ENCODE results near the gene CIT.
A peak's percentile ranks its signal among the peaks of the same experiment; 100 is the strongest.
"Not testable (repeated sequence)": the region's sequence is repeated elsewhere in the genome, so short reads cannot be mapped to it uniquely, and the experiment has no call there.

CIT gene

DNA sequence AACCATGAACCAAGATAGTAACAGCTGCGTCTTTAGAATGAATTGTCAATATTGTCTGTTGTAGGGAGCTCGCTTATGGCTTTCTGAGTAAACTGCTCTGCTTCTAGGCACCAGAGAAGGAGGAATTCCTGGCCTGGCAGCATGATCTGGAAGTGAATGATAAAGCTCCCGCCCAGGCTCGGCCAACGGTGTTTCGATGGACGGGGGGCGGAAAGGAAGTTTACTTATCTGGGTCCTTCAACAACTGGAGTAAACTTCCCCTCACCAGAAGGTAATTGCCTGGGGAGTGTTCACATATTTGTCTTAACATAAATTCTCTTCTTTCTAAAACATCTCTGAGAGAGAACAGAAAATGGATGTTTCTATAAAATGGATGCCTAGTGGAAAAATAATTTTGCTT, 204.9 kb downstream of the CIT start:
- DNase-seq = no peak

DNA sequence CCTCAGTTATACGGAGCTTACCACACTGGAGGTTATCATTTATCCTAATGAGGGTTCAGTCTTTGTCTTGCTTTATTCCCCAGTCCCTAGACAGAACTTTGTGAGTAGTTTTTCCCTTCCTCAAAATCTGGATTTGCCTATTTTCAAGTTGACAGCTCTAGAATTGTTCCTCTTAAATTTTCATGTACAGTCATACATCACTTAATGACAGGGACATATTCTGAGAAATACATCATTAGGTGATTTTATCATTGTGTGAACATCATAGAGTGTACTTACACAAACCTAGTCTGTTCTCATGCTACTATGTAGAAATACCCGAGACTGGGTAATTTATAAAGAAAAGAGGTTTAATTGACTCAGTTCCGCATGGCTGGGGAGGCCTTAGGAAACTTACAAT, 206.1 kb downstream of the CIT start:
- DNase-seq = no peak

DNA sequence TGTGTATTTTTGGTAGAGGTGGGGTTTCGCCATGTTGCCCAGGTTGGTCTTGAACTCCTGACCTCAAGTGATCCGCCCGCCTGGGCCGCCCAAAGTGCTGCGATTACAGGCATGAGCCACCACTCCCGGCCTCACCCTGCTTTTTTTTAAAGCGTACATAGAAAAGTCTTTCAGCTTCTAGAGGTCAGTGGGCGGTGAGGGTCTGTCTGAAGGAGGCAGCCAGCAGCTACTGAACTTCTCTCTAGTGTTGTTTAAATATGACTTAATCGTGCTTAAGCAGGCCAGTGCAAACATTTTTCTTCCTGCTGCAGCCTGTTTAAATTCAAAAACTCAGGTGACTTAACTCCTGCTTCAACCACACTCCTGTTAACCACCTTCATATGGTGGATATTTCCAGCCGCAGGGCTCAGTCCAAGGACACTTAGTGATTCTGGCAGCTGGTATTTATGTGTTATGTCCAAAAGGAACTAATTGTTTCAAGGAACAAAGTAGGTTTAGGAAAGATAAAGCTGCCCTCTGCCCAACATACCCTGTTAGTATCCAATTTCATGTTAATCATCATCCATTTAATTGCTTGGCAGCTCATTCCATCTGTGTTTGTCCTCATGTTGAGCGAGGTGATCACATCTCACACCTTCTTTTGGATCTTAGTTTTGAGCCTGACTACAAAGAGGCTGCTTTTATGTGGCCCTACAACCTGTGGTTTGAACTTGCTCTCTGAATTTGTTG, 207.2 kb downstream of the CIT start:
- no peak for DNase-seq

DNA sequence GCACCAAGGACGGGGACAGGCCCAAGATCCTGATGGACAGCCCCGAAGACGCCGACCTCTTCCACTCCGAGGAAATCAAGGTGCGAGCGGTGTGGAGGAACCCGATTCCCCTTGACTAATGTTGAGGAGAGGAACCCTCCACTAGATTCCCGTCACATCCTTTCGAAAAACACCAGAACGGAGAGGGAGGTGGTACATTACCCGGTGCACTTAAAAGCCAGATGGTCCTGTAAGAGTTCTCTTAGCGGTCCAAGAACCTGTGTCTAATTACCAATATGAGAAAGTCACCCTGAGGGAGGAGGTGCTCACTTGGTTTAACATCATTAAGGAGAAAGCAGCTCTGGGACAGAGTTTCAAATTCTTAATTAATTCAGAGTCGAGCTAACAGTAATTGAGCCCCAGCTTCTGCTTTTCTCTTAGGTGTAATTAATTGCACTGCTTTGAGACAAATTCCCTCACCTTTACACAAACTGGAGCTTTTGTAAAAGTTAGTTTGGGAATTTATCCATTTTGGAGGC, 208.7 kb downstream of the CIT start:
- no peak for DNase-seq

DNA sequence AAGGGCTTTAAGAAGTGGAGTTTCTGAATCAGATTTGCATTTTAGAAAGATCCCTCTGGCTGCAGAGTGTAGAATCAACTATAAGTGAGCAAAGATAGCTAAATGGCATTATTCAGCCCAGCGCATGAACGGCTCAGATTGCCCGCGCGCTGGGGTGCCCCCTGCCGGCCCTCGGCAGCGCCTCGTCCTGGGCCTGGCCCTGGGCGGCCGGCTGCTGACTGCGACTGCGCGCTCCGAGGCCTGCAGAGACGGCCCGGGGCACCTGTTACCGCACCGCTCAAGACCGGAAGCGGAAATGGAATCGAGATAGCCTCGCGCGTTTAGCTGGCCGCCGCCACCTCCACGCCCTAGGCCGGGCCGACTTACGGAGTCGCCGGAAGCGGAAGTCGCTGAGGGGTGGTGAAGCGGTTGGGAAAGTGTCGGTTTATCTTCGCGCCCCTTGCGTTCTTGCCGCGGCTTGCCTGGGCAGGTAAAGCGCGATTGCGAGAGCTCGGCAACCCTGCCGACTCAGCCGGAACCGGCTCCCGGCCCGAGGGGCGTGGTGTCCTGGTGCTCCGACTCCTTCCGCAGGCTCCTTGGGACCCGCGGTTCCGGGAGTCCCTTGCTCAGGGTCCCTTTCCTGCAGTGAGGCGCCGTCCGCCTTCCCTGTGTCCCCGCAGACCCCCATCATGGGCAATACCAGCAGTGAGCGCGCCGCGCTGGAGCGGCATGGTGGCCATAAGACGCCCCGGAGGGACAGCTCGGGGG, 209.4 kb downstream of the CIT start, which contains the start of gene PRKAB1:
Gene PRKAB1 (plus strand): TSS at position 557 of the 747 bp plus-strand sequence. CDS start 112 bp downstream, at position 669.
- DNase-seq = peak; percentile 96

DNA sequence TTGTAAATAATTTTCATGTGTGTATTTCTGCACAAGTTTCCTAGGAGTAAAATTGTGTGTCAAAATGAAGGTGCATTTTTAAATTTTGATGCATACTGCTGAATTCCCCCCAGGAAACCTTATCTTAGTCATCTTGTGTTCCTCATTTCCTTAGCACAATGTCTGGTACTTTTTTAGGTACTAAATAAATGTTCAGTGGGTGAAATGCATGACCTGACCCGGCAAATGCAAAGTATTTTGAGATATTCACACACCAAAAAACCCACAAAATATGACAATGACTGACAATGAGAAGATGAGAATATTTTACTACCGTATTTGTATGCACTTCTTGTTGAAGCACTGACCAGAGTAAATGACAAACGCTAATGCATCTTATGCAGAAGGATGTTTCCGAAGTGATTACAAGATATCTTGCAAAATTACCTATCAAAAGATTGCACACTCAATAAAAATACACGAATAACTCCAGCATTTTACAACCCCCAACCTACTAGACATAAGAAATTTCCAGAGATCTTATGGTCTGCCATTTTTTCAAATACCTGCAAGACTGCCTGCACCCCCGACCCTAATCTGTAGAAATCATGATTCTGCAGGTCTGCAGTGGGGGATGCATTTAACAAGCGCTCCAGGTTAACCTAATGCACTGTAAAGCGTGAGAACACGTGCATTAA, 210.1 kb downstream of the CIT start:
- DNase-seq = no peak

DNA sequence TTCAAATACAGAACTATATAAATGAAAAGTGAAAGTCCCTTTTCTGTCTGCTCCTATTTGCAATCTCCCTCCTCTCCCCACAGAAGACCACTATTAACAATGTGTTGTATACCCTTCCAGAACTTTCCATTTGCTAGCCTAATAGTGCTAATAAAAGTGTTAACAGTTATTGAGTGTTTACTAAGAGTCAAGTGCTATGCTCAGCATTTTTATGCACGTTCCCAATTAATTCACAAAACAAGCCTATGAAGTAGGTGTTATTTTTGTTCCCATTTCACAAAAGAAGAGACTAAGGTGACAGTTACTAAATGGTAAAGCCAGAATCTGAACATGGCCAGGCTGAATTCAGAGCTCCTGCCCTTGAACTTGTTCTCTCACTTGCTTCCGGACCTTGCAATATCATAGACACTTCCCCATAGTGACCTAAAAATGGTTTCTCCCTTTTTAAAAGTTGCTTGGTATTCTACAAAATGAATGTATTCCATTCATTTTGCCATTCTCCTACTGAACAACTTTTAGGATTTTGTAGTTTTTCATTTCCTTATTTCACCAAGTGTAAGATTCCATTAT, 210.8 kb downstream of the CIT start:
- DNase-seq = no peak

DNA sequence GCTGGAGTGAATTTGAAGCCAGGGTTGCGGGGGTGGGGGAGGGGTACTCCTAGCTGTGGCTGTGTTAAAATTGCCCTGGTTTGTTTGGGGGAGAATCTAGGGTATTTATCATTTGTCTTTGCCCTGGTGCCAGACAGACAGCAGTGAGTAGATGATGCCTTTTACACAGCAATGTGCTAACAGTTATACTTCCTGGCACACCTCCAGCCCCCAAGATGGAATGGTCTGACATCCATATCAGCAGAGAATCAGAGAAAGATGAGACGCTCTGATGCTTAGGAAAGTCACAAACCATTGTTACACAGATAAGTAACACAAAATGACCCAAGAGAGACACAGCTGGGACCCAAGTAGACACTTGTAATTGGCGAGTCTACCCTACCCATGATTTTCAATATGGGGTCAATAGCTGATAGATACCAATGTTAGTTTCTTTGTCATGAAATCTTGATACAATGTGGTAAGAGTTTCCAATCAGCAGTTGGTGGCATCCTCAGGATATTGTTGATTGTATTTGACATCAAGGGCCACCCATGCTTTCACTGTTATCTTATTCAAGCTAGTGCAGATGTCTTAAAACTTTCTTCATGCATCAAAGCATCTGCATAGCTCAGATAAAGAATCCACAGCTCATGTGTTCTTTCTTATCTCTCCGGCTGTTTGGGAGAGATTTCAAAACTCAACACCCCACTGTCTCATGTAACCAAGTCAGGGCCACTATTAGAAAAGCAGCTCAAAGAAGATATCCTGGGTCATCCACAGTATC, 211.8 kb downstream of the CIT start:
- no peak for DNase-seq

DNA sequence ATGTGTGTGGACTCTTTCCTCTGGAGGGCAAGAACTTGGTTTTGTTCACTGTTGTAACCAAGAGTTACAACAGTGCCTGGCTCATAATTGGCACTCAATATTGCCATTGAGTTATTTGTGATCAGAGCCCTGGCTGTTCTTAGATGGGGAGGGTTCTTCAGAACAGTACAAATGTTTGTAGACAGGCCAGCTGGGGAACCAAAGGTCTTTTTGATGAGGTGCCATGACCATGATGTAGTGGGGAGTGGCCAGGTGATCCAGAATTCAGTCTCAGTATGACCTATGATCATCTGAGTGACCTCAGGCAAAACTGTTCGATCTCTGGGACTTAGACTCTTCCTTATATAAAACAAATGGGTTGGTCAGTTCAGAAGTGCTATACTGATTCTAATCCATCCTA, 212.5 kb downstream of the CIT start:
- no peak for DNase-seq

DNA sequence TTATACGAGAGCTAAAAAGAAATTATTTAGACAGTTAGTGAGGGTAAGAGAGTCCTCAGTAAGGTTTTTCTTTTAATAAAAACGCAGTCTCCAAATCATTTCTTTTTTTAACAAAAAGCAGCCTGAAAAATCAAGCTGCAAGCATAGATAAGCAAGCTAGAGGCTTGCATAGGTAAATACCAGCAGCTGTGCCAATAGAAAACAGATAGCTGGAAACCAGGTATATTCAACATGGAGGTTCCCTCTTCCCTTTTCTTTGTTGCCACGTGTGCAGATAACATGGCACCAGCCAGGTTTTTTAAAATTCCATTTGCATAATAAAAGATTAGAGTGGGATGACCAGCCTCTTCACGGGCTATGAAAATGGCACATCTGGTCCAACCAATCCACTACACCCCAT, 215.2 kb downstream of the CIT start:
- no peak for DNase-seq

DNA sequence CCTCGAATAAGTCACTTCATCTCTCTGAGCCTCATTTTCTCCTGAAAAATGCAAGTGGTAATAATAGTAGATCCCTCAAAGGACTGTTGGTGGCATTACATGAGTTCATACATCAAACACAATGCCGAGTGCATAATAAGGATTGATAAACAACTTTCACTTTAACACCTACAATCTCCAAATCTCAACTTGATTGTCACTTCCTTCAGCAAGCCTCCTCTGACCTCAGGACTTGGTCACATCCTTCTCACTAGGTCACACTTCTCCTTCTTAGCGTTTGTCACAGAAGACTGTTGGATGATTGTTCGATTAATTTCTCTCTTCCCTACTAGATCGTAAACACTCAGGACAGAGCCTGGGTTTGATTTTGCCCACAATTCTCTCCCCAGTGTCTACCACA, 217.0 kb downstream of the CIT start:
- DNase-seq = no peak

DNA sequence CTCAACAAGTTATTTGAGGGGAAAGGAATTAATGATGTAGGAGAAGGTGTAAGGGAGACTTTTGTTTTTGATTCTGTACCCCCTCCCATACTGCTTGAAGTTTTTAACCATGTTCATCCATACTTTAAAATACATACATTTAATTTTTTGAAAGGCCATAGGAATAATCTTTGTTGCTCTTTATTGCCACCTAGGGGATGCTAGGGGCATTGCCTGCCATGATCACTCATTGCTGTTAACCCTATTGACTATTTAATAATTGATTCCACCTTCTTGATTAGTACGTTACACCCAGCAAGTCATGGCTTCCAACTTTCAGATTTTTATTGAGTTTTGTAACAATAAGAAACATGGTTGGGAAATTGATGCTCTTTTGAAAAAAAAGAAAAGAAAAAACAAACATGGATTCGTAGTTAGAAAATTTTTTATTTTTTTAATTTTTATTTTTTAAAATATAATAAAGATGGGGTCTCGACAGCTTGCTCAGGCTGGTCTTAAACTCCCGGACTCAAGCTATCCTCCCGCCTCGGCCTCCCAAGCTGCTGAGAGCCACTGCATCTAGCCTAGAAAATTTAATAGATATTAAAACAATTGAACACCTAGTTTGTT, 217.7 kb downstream of the CIT start:
- DNase-seq = no peak

DNA sequence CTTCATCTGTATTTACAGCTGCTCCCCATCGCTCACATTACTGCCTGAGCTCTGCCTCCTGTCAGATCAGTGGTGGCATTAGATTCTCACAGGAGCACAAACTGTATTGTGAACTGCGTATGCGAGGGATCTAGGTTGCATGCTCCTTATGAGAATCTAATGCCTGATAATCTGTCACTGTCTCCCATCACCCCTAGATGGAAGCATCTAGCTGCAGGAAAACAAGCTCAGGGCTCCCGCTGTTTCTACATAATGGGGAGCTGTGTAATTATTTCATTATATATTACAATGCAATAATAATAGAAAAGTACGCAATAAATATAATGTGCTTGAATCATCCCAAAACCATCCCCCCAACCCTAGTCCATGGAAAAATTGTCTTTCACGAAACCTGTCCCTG, 219.0 kb downstream of the CIT start:
- DNase-seq = not testable (repeated sequence)

DNA sequence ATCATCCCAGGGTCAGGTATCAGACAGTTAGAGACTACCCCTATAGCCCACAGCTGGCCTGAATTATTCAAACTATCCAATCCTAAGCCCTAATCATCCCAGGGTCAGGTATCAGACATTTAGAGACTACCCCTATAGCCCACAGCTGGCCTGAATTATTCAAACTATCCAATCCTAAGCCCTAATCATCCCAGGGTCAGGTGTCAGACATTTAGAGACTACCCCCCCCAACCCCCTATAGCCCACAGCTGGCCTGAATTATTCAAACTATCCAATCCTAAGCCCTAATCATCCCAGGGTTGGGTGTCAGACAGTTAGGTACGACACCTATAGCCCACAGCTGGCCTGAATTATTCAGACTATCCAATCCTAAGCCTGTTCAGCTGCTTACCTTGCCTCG, 220.1 kb downstream of the CIT start:
- DNase-seq = not testable (repeated sequence)

DNA sequence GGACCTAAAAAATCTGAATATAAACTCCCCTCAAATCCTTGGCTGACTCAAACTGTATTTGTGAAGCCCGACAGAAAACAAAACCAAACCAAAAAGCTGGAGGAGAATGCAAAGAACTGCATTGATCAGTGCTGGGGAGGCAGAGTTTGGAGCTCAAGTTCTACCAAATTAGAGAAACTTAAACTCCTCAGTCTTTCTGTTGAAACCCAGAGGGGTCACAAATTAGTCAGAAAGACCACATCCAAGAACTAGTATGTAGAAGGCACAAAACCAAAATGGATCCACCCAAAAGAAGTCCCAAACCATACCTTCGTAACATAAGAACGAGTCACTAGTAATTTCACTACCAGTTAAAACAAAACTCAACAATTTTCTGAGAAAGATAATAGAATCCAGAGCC, 224.5 kb downstream of the CIT start:
- DNase-seq = no peak

DNA sequence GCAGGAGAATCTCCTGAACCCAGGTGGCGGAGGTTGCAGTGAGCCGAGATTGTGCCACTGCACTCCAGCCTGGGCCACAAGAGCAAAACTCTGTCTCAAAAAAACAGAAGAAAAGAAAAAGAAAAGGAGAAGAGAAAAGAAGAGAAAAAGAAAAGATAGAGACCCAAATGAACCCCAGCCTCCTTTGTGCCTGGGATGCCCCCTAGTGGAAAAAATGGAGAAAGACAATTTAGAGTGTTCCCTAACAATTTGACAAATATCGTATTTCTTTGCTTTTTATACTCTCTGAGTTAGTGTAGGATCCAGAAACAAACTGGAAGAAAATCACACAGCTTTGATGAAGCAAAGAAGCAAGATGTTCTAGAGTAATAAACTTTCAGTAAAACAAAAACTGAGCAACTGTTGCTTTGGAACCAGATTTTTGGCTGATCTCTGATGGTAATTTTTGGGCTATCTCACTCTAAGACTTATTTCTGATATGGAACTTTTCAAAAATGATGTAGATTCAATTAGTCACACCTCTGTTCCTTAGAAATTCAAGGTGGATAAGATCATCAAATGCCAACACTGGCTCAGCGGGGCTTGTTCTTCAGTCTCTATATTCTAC, 227.8 kb downstream of the CIT start:
- no peak for DNase-seq

DNA sequence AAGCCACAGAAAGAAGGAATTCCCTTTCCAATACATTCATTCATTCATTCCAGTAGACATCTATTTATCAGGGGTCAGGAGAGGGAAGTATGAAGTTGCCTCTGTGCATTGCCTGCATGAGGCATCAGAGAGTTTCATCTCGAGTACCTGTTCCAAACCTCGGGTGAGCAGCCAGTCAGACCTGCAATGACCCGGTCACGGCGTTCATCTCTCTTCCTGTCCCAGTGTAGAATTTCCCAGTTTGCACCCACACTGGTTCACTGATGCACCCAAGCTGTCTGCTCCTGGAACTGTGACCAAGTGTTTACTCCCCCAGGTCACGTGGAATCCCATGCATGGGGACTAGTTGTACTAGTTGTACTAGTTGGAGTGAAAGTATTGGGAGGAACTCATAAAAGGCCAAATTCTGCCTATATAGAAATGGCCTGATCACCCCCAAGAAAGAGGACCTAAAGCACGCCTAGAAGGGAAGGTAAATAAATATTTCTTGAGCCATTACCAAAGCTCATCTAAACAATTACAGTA, 231.5 kb downstream of the CIT start:
- DNase-seq = no peak

DNA sequence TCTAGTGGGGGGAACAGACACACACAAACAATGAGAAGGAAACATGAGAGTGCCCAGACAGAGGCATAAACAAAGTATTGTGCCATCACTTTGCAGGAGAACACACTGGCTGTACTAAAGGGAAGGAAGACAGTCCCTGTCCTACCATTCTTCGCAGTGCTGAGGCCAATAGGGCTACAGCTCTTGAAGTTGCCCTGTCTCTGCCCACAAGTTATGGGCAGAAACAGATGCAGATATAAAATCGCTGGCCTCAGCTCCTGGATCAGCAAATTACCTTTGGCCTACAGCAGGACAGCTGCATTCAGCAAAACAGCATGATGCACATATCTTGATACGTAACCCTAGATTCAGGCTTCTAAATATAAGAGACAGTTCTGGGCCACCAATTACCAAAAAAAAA, 232.2 kb downstream of the CIT start:
- DNase-seq = no peak

DNA sequence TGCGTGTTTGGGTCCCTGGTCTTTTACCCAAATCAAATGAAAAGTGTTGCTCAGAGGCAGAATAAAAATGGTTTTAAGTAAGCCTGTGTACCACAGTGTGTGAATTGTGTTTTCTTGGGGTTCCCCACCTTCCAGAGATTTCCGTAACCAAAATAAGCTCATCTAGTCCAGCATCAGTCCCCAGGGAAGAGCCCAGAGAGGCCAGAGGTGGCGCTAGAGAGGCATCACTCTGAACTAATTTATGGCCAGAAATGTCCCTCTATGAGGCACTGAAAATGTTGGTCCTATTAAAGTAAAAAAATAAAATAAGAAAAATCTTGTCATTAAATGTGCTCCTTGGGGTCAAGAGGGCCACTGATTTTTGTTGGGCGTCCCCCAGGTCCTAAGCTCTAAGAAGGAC, 234.1 kb downstream of the CIT start:
- DNase-seq = no peak

Measured in right hindlimb (tissue), 1 donor.